GM18508 (cell line): ENCODE results near the gene COPA.

Experiments
- ATAC-seq: cut with Tn5 transposase; IDR thresholded peaks from one replicate; pipeline ENCODE4 v1.9.1; 2021; ENCODE audit warnings: moderate number of reproducible peaks; ENCODE audit not compliant: insufficient read depth, unreplicated experiment

COPA gene

GRCh38 chr1:160284220-160284781, 58.7 kb downstream of the COPA start:
- no peak for ATAC-seq

GRCh38 chr1:160282807-160283206, 60.2 kb downstream of the COPA start:
- ATAC-seq, result no peak

- no peak for ATAC-seq
Measured at GRCh38 chr1:160277987-160278386, 65.1 kb downstream of the COPA start.

GRCh38 chr1:160277330-160277729, 65.7 kb downstream of the COPA start:
- ATAC-seq, result no peak

- ATAC-seq, result no peak
Measured at GRCh38 chr1:160271025-160271424, 72.0 kb downstream of the COPA start.

GRCh38 chr1:160267284-160267991, 75.6 kb downstream of the COPA start:
- no peak for ATAC-seq

GRCh38 chr1:160264795-160265307, 78.2 kb downstream of the COPA start:
- ATAC-seq, result no peak

- ATAC-seq, result peak; percentile 52
Measured at GRCh38 chr1:160261893-160262794, 80.9 kb downstream of the COPA start, which contains the start of gene DCAF8. Gene DCAF8, minus strand, starts transcription at chr1:160262549. Its CDS starts 18,541 bp downstream, at chr1:160244008.

GRCh38 chr1:160261556-160261892, 81.5 kb downstream of the COPA start:
- ATAC-seq, result no peak

- no peak for ATAC-seq
Measured at GRCh38 chr1:160260406-160261382, 82.4 kb downstream of the COPA start.

- no peak for ATAC-seq
Measured at GRCh38 chr1:160258177-160258798, 84.8 kb downstream of the COPA start.

- ATAC-seq, result no peak
Measured at GRCh38 chr1:160257411-160258015, 85.5 kb downstream of the COPA start.

GRCh38 chr1:160256396-160257046, 86.5 kb downstream of the COPA start:
- ATAC-seq, result no peak

- no peak for ATAC-seq
Measured at GRCh38 chr1:160255781-160256300, 87.2 kb downstream of the COPA start.

- no peak for ATAC-seq
Measured at GRCh38 chr1:160251687-160252526, 91.1 kb downstream of the COPA start.

- ATAC-seq, result no peak
Measured at GRCh38 chr1:160251011-160251410, 92.0 kb downstream of the COPA start.

GRCh38 chr1:160247053-160247452, 96.0 kb downstream of the COPA start:
- ATAC-seq, result no peak
